Measurements from ENCODE around the gene RTN4IP1. TPM values are rescaled to one million over a fixed set of nuclear protein-coding genes. Genes with fewer than 3 reads are reported as not detected.

RTN4IP1 gene
- total RNA-seq, 1 experiment from 2014 or later, result 19.2 TPM

DNA sequence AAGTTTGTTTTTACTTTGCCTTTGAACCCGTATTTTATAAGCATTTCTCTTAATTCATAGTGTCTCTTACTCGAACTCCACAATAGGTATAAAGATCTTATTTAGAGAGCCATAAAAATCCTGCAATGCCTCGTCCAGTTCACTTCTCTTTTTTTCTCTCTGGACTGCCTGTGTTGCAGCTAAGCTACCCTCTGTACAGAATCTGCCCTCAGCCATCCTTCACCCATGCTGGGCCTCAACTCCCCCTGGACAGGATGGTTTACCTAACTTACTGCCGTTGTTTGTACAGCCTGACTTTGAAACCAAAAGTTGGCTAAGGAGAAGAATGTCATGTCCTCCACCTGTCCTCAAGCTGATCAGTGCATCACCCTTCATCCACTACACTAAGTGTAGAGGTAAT is 10.5 kb upstream of the RTN4IP1 start:
- no peaks in the 10 kb centered on the region for H3K9me3 Mint-ChIP-seq
- peak overlapping the region; percentile 28; the same call in 1 of the 2 replicates for H3K27ac Mint-ChIP-seq
- no peak for DNase-seq (ENCODE audit: low spot score)
- H3K4me3 Mint-ChIP-seq, result no peak overlapping the region
- ChIA-PET POLR2A (no interaction called here), CTCF (no interaction called here)
- ATAC-seq, result no peak
- H3K27me3 Mint-ChIP-seq (ENCODE audit: low read depth), result no peaks in the 10 kb centered on the region
- TF ChIP-seq HMGA2 (CRISPR knock-in tag; IDR thresholded peaks at IDR 0.05) (no peak), TEAD4 (CRISPR knock-in tag; IDR thresholded peaks at IDR 0.05) (no peak)
- peaks cover 25% of the 10 kb centered on the region for H3K4me1 Mint-ChIP-seq
- H3K36me3 Mint-ChIP-seq, result peaks cover 36% of the 10 kb centered on the region

DNA sequence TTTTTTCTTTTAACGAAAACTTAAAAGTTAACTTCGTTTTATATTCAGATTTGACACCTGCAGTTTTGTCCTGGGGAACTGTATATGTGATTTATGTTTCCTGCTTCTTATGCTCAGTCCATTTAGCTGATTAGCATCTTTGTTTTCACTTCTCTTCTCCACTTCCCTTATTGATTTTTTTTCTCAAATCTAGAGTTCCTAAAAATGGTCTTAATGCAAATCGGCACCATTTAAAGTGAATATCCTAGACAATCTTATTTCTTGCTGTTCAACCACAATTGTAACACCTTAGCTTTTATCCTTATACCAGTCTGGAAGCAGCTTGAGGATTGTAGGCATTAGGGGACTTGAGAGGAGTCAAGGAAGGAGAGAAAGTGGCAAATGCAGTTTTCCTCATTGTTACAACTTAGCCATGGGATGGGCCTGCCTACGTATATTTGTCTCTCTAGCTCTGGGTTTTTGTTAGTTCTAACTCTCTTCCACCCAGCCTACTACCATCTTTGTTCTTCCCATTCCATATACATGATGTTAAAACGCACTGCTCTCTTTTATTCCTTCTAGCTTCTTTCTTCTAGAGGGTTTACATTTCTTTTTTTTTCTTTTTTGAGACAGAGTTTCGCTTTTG is 8.5 kb upstream of the RTN4IP1 start:
- Mint-ChIP-seq H3K9me3 (no peaks in the 10 kb centered on the region), H3K4me1 (peaks cover 26% of the 10 kb centered on the region), H3K27ac (peak overlapping the region; percentile 52), H3K27me3 (ENCODE audit: low read depth) (no peaks in the 10 kb centered on the region), H3K4me3 (no peak overlapping the region), H3K36me3 (peaks cover 18% of the 10 kb centered on the region)
- TF ChIP-seq, protein P1, sequence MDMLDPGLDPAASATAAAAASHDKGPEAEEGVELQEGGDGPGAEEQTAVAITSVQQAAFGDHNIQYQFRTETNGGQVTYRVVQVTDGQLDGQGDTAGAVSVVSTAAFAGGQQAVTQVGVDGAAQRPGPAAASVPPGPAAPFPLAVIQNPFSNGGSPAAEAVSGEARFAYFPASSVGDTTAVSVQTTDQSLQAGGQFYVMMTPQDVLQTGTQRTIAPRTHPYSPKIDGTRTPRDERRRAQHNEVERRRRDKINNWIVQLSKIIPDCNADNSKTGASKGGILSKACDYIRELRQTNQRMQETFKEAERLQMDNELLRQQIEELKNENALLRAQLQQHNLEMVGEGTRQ (CRISPR knock-in tag; IDR thresholded peaks at IDR 0.05), result no peak
- POLR2A ChIA-PET, result no interaction called here
- CTCF ChIA-PET, result interaction anchor here (0.8 to 2.1 kb wide), 2 partner anchors 277 to 342 kb away, joined by 3 to 7 read pairs; partner anchors contain the start of gene CRYBG1
- no peak for DNase-seq (ENCODE audit: low spot score)
- ATAC-seq, result no peak

DNA sequence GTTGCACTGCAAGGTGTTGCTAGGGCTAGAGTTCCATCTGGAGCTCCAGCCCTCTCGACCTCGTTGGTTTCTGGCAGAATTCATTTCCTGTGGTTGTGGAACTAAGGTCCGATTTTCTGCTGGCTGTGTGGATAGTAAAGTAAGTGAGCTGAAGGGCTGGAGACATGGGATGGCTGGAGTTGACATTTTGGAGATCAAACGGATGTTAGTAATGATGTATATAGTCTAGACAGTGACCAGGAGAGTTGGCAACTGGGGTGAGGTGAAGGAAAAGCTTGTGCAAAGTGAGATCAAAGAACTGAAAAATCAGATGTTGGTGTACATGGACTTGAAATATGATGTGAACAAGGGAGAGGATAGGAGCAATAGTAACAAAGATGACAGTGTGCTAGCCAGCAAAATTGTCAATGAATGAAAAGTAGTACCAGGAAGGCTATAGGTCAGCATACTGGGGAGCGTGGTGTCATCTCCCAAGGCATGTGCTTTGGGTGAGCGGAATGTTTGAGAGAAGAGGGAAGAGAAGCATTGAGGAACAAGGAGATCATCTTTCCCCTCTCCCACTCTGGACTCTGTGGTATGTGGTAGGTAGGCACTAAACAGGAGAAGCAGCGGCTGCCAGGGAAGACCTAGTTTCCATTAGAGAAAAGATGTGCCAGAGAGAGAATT is 7.9 kb upstream of the RTN4IP1 start:
- POLR2A ChIA-PET, result no interaction called here
- TF ChIP-seq EMX1 (CRISPR knock-in tag; IDR thresholded peaks at IDR 0.05), result no peak
- no peak for TF ChIP-seq FOXK1 (CRISPR knock-in tag; IDR thresholded peaks at IDR 0.05)
- no peak for TF ChIP-seq MYBL2 (CRISPR knock-in tag; IDR thresholded peaks at IDR 0.05)
- TF ChIP-seq, protein P2, sequence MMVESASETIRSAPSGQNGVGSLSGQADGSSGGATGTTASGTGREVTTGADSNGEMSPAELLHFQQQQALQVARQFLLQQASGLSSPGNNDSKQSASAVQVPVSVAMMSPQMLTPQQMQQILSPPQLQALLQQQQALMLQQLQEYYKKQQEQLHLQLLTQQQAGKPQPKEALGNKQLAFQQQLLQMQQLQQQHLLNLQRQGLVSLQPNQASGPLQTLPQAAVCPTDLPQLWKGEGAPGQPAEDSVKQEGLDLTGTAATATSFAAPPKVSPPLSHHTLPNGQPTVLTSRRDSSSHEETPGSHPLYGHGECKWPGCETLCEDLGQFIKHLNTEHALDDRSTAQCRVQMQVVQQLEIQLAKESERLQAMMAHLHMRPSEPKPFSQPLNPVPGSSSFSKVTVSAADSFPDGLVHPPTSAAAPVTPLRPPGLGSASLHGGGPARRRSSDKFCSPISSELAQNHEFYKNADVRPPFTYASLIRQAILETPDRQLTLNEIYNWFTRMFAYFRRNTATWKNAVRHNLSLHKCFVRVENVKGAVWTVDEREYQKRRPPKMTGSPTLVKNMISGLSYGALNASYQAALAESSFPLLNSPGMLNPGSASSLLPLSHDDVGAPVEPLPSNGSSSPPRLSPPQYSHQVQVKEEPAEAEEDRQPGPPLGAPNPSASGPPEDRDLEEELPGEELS (CRISPR knock-in tag; IDR thresholded peaks at IDR 0.05), result no peak
- TF ChIP-seq, protein P3, sequence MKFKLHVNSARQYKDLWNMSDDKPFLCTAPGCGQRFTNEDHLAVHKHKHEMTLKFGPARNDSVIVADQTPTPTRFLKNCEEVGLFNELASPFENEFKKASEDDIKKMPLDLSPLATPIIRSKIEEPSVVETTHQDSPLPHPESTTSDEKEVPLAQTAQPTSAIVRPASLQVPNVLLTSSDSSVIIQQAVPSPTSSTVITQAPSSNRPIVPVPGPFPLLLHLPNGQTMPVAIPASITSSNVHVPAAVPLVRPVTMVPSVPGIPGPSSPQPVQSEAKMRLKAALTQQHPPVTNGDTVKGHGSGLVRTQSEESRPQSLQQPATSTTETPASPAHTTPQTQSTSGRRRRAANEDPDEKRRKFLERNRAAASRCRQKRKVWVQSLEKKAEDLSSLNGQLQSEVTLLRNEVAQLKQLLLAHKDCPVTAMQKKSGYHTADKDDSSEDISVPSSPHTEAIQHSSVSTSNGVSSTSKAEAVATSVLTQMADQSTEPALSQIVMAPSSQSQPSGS (CRISPR knock-in tag; IDR thresholded peaks at IDR 0.05; ENCODE audit: borderline replicate concordance, low read depth), result no peak
- no peak for TF ChIP-seq SMAD3 (CRISPR knock-in tag; IDR thresholded peaks at IDR 0.05; ENCODE audit: borderline replicate concordance)
- no peak for TF ChIP-seq TCF7 (CRISPR knock-in tag; IDR thresholded peaks at IDR 0.05; ENCODE audit: low read depth)

DNA sequence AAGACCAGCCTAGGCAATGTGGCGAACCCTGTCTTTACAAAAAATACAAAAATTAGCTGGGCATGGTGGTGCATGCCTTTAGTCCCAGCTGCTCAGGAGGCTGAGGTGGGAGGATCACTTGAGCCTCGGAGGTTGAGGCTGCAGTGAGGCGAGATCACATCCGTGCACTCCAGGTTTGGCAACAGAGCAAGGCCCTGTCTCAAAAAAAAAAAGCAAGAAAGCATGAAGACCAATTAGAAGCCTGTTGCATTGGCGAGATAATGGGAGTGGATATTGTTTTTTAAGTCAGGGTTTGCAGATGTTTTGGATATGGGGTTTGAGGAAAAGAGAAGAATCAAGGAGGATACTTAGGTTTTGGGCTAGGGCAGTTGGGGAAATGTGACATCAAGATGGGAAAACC is 5.3 kb upstream of the RTN4IP1 start:
- no peaks in the 10 kb centered on the region for H3K9me3 Mint-ChIP-seq
- POLR2A ChIA-PET, result no interaction called here
- CTCF ChIA-PET, result interaction anchor here (1.6 kb wide), 1 partner anchor 345 kb away, joined by 4 read pairs; no protein-coding TSS in a partner anchor
- ATAC-seq (no peak), DNase-seq (ENCODE audit: low spot score) (no peak)
- TF ChIP-seq ZNF219 (CRISPR knock-in tag; IDR thresholded peaks at IDR 0.05; ENCODE audit: borderline replicate concordance) (no peak), SP1 (CRISPR knock-in tag; conservative IDR thresholded peaks at IDR 0.05) (no peak), ZNF138 (CRISPR knock-in tag; conservative IDR thresholded peaks at IDR 0.05) (no peak)
- TF ChIP-seq, protein P4, sequence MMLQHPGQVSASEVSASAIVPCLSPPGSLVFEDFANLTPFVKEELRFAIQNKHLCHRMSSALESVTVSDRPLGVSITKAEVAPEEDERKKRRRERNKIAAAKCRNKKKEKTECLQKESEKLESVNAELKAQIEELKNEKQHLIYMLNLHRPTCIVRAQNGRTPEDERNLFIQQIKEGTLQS (CRISPR knock-in tag; conservative IDR thresholded peaks at IDR 0.05), result no peak
- TF ChIP-seq, protein P5, sequence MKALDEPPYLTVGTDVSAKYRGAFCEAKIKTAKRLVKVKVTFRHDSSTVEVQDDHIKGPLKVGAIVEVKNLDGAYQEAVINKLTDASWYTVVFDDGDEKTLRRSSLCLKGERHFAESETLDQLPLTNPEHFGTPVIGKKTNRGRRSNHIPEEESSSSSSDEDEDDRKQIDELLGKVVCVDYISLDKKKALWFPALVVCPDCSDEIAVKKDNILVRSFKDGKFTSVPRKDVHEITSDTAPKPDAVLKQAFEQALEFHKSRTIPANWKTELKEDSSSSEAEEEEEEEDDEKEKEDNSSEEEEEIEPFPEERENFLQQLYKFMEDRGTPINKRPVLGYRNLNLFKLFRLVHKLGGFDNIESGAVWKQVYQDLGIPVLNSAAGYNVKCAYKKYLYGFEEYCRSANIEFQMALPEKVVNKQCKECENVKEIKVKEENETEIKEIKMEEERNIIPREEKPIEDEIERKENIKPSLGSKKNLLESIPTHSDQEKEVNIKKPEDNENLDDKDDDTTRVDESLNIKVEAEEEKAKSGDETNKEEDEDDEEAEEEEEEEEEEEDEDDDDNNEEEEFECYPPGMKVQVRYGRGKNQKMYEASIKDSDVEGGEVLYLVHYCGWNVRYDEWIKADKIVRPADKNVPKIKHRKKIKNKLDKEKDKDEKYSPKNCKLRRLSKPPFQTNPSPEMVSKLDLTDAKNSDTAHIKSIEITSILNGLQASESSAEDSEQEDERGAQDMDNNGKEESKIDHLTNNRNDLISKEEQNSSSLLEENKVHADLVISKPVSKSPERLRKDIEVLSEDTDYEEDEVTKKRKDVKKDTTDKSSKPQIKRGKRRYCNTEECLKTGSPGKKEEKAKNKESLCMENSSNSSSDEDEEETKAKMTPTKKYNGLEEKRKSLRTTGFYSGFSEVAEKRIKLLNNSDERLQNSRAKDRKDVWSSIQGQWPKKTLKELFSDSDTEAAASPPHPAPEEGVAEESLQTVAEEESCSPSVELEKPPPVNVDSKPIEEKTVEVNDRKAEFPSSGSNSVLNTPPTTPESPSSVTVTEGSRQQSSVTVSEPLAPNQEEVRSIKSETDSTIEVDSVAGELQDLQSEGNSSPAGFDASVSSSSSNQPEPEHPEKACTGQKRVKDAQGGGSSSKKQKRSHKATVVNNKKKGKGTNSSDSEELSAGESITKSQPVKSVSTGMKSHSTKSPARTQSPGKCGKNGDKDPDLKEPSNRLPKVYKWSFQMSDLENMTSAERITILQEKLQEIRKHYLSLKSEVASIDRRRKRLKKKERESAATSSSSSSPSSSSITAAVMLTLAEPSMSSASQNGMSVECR (CRISPR knock-in tag; IDR thresholded peaks at IDR 0.05; ENCODE audit: borderline replicate concordance), result no peak
- TF ChIP-seq, protein P6, sequence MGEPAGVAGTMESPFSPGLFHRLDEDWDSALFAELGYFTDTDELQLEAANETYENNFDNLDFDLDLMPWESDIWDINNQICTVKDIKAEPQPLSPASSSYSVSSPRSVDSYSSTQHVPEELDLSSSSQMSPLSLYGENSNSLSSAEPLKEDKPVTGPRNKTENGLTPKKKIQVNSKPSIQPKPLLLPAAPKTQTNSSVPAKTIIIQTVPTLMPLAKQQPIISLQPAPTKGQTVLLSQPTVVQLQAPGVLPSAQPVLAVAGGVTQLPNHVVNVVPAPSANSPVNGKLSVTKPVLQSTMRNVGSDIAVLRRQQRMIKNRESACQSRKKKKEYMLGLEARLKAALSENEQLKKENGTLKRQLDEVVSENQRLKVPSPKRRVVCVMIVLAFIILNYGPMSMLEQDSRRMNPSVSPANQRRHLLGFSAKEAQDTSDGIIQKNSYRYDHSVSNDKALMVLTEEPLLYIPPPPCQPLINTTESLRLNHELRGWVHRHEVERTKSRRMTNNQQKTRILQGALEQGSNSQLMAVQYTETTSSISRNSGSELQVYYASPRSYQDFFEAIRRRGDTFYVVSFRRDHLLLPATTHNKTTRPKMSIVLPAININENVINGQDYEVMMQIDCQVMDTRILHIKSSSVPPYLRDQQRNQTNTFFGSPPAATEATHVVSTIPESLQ (CRISPR knock-in tag; IDR thresholded peaks at IDR 0.05), result no peak
- 0 out of 2 replicates have a peak, but pooled peaks cover 3% of the 10 kb centered on the region for H3K36me3 Mint-ChIP-seq
- peak overlapping the region; percentile 14 for H3K27ac Mint-ChIP-seq
- H3K27me3 Mint-ChIP-seq (ENCODE audit: low read depth), result no peaks in the 10 kb centered on the region
- H3K4me1 Mint-ChIP-seq, result peaks cover 31% of the 10 kb centered on the region
- H3K4me3 Mint-ChIP-seq, result no peak overlapping the region

More for the DNA sequence above, 7.9 kb upstream of the RTN4IP1 start:
- no peak overlapping the region for H3K4me3 Mint-ChIP-seq
- no peaks in the 10 kb centered on the region for H3K9me3 Mint-ChIP-seq
- peaks cover 30% of the 10 kb centered on the region for H3K4me1 Mint-ChIP-seq
- CTCF ChIA-PET, result interaction anchor here (0.9 to 2.1 kb wide), 2 partner anchors 29 to 342 kb away, joined by 7 read pairs; no protein-coding TSS in a partner anchor
- no peak for DNase-seq (ENCODE audit: low spot score)
- H3K27me3 Mint-ChIP-seq (ENCODE audit: low read depth), result no peaks in the 10 kb centered on the region
- peaks cover 12% of the 10 kb centered on the region for H3K36me3 Mint-ChIP-seq
- peak overlapping the region; percentile 15 for H3K27ac Mint-ChIP-seq
- peak; percentile 43; the same call in 1 of the 2 replicates for ATAC-seq

Measured in WTC11 (cell line).